GM18907 (cell line): ENCODE measurements around the gene TSPAN14.

Source experiments
- ATAC-seq: cut with Tn5 transposase; IDR thresholded peaks from one replicate; pipeline ENCODE4 v1.9.1; 2021; ENCODE audit warnings: mild to moderate bottlenecking, moderate library complexity; ENCODE audit not compliant: unreplicated experiment

Gene TSPAN14

GRCh38 chr10:80486785-80487420 is 32.8 kb downstream of the TSPAN14 start:
- no peak for ATAC-seq

GRCh38 chr10:80487421-80487785 is 33.3 kb downstream of the TSPAN14 start:
- no peak for ATAC-seq

DNA sequence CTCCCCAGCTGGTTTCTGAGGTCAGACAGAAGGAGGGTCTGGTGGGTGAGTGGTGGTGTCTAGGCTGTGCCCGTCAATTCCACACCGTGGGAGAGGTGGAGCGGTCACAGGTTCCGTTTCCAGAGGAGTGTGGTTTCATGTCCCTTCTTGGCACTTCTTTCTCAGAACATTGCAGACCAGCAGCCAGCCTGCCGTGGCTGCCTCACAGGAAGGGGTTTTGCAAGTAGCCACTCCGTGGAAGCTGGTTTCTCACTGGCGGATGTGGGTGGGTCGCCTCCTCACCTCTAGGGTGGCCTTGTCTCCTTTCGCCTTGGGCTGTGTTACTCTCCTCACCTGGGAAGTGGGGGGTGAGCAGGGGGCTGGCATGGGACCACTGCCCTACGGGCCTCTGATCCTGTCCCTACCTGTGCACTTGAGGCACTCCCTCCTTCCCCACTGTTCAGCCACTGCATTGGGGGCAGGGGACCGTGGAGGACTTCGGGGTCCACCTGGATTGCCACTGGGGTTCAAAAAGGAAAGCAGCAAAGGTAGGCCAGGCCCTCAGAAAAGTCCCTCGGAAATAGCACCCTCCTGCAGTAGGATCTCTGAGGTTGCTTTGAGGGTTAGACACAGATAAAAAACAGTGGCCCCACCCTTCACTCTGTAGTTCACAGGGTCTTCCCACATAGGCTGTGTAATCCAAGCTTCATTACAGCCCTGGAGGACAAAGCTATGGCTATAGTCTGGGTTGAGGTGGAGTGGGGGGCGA is 33.9 kb downstream of the TSPAN14 start:
- no peak for ATAC-seq

- ATAC-seq, result no peak
Measured at GRCh38 chr10:80488539-80489066, 34.5 kb downstream of the TSPAN14 start.

GRCh38 chr10:80489371-80490112 is 35.4 kb downstream of the TSPAN14 start:
- ATAC-seq, result no peak

GRCh38 chr10:80491251-80492102 is 37.4 kb downstream of the TSPAN14 start:
- ATAC-seq, result no peak

DNA sequence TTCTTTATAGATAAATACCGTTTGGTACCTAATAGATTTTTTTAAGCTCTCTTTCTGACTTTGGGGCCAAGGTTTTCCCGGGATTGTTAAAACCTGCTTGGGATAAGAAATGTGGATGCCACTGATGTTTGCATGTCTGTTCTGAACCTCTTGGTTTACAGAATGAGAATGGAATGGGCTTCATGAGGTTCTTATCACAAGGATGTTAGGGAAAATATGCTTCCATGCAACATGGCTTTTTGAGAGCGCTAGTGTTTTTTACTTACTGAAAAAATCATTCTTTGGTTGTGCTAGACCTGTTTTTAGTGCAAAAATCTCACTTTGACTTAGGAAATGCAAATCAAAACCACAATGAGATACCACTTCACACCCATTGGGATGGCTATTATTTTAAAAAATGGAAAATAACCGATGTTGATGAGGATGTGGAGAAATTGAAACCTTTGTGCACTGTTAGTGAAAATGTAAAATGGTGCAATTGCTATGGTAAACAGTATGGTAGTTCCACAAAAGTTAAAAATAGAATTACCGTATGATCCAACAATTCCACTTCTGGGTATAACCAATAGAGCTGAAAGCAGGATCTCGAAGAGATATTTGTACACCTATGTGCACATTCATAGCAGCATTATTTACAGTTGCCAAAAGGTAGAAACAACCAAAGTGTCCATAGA is 38.9 kb downstream of the TSPAN14 start:
- peak; percentile 23 for ATAC-seq

DNA sequence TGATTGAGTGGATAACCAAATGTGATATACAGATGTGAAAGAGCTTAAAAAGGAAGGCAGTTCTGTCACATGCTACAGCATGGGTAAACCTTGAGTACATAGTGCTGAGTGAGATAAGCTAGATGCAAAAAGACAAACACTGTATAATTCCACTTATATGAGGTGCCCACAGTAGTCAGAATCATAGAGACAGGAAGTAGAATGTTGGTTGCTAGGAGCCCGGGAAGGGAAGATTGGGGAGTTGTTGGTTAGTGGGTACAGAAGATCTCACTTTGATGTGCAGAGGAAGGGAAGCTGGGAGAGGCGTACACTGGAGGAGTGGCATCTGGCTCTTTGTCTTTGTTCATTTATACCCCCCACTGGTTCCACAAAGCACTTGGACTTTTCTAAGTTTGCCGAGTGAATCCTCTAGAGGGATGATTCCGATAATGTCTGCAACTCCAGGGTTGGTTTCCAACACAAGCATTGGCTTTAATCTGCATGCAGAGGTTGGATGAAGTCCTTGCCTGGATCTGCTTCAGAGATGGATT is 39.5 kb downstream of the TSPAN14 start:
- ATAC-seq, result peak; percentile 60

DNA sequence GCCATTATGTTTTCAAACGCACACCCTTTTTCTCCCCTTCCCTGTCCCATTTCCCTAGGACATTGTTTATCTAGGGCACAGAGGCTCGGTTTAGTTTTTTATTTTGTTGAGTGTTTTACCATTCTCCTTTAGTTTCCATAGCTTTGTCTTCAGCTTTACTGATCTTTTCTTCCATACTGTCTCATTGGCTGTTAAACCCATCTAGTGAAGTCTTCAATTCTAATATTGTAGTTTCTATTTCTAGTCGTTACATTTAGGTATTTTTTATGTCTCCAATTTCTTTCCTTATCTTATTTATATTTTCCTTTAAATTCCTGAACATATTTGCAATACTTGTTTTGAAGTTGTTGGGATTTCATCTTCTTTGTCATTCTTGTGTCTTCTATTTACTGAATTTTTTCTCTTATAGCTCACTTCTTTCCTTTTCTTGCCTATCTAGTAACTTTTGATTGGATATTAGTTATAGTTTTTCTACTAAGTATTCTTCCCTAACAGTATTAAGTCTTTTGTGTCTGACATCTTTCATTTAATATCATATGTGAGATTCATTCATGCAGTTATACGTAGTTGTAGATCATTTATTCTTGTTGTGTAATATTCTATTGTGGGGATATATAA is 42.6 kb downstream of the TSPAN14 start:
- ATAC-seq, result no peak

- ATAC-seq, result no peak
Measured at GRCh38 chr10:80497187-80498077, 43.3 kb downstream of the TSPAN14 start.

DNA sequence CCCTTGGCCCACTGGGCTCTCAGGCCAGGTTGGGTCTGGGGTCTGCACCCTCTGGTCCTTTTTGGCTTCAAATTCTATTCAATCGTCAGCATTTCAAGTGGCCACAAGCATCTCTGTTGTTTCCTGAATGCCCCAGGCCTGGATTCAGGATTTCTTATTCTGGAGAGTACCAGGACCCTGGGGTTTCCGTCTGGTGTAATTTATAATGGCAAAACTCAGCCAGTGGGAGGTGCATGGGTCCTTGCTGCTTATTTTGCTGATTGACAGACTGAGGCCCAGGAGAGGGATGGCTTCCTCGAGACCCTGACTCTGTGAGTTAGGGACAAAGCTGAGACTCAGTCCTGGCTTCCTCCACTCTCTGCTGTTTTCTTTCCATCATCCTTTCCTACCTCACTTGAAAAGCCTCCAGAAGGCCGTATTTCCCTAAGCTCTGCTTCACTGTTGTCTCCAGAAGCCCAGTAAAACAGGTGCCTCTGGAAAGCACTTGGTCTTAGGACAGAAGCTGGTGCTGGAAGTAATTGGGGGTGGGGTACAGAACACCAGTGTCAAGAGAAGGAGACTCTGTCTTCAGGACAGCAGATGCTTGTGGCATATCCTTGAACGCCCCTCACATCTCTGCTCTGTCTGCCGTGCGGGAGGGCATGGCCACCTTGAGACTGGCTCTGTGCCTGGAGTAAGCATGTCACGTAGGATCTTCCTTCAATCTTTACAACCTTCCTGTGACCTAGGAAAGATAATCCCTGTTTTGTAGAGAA is 44.1 kb downstream of the TSPAN14 start:
- ATAC-seq, result no peak

DNA sequence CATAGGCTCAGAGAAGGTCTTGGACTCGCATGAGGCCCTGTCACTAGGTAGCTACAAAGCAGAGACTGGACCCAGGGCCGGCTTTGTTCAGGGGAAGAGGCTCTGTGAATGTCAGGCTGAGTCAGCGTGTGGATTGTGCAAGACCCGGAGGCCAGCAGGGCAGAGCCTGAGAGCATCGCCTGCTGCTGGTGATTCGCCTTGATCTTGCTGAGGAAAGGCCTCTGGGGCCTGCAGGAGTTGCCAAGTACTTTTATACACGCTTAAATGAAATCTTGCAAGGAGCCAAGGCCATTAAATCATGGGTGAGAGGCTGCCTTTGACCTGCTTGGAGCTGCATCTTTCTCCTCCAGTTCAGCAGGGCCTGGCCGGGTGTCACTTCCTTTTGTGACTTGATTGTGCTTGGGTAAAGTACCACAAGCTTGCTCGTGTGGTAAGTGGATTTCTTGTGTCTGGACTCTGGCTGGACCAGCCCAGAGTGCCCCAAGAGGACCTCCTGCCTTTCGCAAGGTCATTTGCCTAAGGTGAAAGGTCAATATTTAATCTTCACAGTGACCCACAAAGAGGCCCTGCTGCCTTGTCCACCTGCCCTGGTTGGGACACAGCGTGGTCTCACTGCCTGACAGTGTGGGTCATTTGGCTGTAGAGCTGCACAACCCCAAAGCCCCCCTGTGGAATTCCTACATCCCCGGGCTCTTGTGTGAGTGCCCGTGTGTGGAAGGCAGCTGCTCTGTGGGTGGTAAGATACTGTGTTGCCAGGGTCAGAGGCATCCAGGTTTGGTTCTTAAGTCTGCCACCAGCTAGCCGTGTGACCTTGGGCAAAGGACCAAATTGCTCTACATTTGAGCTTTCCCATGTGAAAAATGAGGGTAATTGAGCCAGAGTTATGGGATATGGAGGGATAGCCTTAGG is 45.0 kb downstream of the TSPAN14 start:
- peak; percentile 34 for ATAC-seq

- peak; percentile 82 for ATAC-seq
Measured at GRCh38 chr10:80500572-80501380, 46.7 kb downstream of the TSPAN14 start.

DNA sequence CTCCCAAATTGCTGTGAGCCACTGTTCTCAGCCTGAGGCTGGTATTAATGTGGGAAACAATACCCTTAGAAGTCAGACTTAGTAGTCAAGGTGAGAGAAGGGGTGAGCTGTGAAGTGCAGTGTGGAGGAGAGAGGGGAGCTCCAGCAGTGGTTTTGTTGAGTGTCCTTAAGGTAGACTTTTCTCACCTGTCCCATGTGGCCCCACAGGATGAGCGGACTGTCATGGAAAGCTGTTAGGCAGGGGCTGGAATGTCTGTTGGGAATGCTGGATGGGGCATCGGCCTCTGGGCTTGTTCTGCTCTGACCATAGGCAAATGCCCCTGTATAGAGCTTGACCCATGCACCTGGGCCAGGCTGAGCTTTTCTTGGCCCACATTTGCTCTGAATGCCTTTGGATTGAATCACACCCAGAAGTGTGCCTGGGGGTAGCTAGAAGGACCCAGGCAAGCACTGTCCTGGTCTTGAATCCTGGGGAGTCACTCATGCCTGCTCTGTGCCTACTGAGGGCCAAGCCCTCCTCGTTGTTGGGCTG is 47.3 kb downstream of the TSPAN14 start:
- no peak for ATAC-seq

- ATAC-seq, result no peak
Measured at GRCh38 chr10:80501913-80502521, 47.9 kb downstream of the TSPAN14 start.
